H9 (cell line): Measurements from ENCODE around the gene CHGA. TPM values are rescaled to one million over a fixed set of nuclear protein-coding genes. Genes with fewer than 3 reads are reported as not detected.

Experiments
- DNase-seq: peaks from one replicate; pipeline ENCODE4 v3.0.0-alpha.2; 2017
- H2AFZ ChIP-seq: one replicate; pipeline ENCODE4 v1.6.1; 2013; ENCODE audit warnings: mild to moderate bottlenecking, low read length, control low read depth, moderate library complexity
- H2AK5ac ChIP-seq: 2 replicates; pipeline ENCODE4 v1.6.1; 2013; ENCODE audit warnings: low read length, control low read depth, mixed read lengths; ENCODE audit not compliant: insufficient read length
- H2BK120ac ChIP-seq: one replicate; pipeline ENCODE4 v1.6.1; 2013; ENCODE audit warnings: low read depth, mild to moderate bottlenecking, low read length, control low read depth, inconsistent platforms; ENCODE audit not compliant: poor library complexity, severe bottlenecking
- H2BK12ac ChIP-seq: 2 replicates; pipeline ENCODE4 v1.6.1; 2013; ENCODE audit warnings: low read length, control low read depth, mixed read lengths, low read depth; ENCODE audit not compliant: insufficient read length
- H2BK15ac ChIP-seq: 2 replicates; pipeline ENCODE4 v1.6.1; 2013; ENCODE audit warnings: low read depth, low read length, control low read depth
- H2BK20ac ChIP-seq: one replicate; pipeline ENCODE4 v1.6.1; 2013; ENCODE audit warnings: low read depth, mild to moderate bottlenecking, low read length, control low read depth, inconsistent platforms; ENCODE audit not compliant: poor library complexity, severe bottlenecking
- H2BK5ac ChIP-seq: 2 replicates; pipeline ENCODE4 v1.6.1; 2013; ENCODE audit warnings: low read length, control low read depth, mixed read lengths; ENCODE audit not compliant: insufficient read length
- H3K14ac ChIP-seq: 2 replicates; pipeline ENCODE4 v1.6.1; 2013; ENCODE audit warnings: low read length, control low read depth; ENCODE audit not compliant: insufficient read depth
- H3K18ac ChIP-seq: 2 replicates; pipeline ENCODE4 v1.6.1; 2013; ENCODE audit warnings: low read depth, mild to moderate bottlenecking, mixed read lengths, low read length, control low read depth; ENCODE audit not compliant: insufficient read length
- H3K23ac ChIP-seq: 2 replicates; pipeline ENCODE4 v1.6.1; 2013; ENCODE audit warnings: low read length, control low read depth, mixed read lengths, low read depth; ENCODE audit not compliant: insufficient read length
- H3K23me2 ChIP-seq: 2 replicates; pipeline ENCODE4 v1.6.1; 2013; ENCODE audit warnings: low read depth, mild to moderate bottlenecking, mixed read lengths, low read length, control low read depth; ENCODE audit not compliant: insufficient read length, poor library complexity, severe bottlenecking
- H3K27ac ChIP-seq: 2 replicates; pipeline ENCODE4 v1.5.1; 2013; ENCODE audit warnings: low read length, control low read depth, mixed read lengths, low read depth; ENCODE audit not compliant: insufficient read length
- H3K27me3 ChIP-seq: 2 replicates; pipeline ENCODE4 v1.6.1; 2013; ENCODE audit warnings: low read length, control low read depth, inconsistent platforms; ENCODE audit not compliant: insufficient read depth
- H3K4ac ChIP-seq: 2 replicates; pipeline ENCODE4 v1.6.1; 2013; ENCODE audit warnings: low read depth, mild to moderate bottlenecking, control low read depth, inconsistent platforms, low read length, moderate library complexity
- H3K4me1 ChIP-seq: 2 replicates; pipeline ENCODE4 v1.6.1; 2013; ENCODE audit warnings: low read length, control low read depth, inconsistent platforms; ENCODE audit not compliant: insufficient read depth
- H3K4me2 ChIP-seq: 2 replicates; pipeline ENCODE4 v1.6.1; 2013; ENCODE audit warnings: low read length, control low read depth, mixed read lengths; ENCODE audit not compliant: insufficient read length, insufficient read depth
- H3K56ac ChIP-seq: 2 replicates; pipeline ENCODE4 v1.6.1; 2013; ENCODE audit warnings: low read depth, mild to moderate bottlenecking, mixed read lengths, low read length, control low read depth; ENCODE audit not compliant: insufficient read length
- H3K79me1 ChIP-seq: 2 replicates; pipeline ENCODE4 v1.6.1; 2013; ENCODE audit warnings: low read depth, mild to moderate bottlenecking, moderate library complexity, low read length, control low read depth, inconsistent platforms; ENCODE audit not compliant: insufficient read depth, poor library complexity, severe bottlenecking
- H3K79me2 ChIP-seq: 2 replicates; pipeline ENCODE4 v1.6.1; 2013; ENCODE audit warnings: low read length, control low read depth, inconsistent platforms; ENCODE audit not compliant: insufficient read depth
- H3K9ac ChIP-seq: 2 replicates; pipeline ENCODE4 v1.6.1; 2013; ENCODE audit warnings: low read length, control low read depth, mixed read lengths; ENCODE audit not compliant: insufficient read length; ENCODE audit errors: extremely low read depth
- H3K9me3 ChIP-seq: one replicate; pipeline ENCODE4 v1.6.1; 2013; ENCODE audit warnings: low read depth, low read length, inconsistent platforms; ENCODE audit not compliant: control insufficient read depth
- H3T11ph ChIP-seq: one replicate; pipeline ENCODE4 v1.6.1; 2013; ENCODE audit warnings: mild to moderate bottlenecking, low read length, control low read depth, inconsistent platforms
- H4K20me1 ChIP-seq: one replicate; pipeline ENCODE4 v1.6.1; 2013; ENCODE audit not compliant: control insufficient read depth, insufficient read length, insufficient read depth
- H4K5ac ChIP-seq: 2 replicates; pipeline ENCODE4 v1.6.1; 2013; ENCODE audit warnings: low read depth, mild to moderate bottlenecking, mixed read lengths, low read length, control low read depth; ENCODE audit not compliant: insufficient read length
- H4K8ac ChIP-seq: replicated peaks from 2 replicates; pipeline ENCODE4 v1.6.1; 2013; ENCODE audit warnings: low read length, control low read depth, mixed read lengths, low read depth; ENCODE audit not compliant: insufficient read length
- H4K91ac ChIP-seq: 2 replicates; pipeline ENCODE4 v1.6.1; 2013; ENCODE audit warnings: low read depth, mild to moderate bottlenecking, moderate library complexity, mixed read lengths, low read length, control low read depth; ENCODE audit not compliant: insufficient read length
- H3K27ac Mint-ChIP-seq, 3 experiments: 2 replicates in 2 of 3; 3 replicates in 1 of 3; pipeline ENCODE4 v1.8.0; 2020 to 2021; ENCODE audit warnings: mixed read lengths in 3 of 3, mild to moderate bottlenecking in 1 of 3, moderate library complexity in 1 of 3
- H3K27me3 Mint-ChIP-seq: 2 replicates; pipeline ENCODE4 v1.8.0; 2021; ENCODE audit warnings: low read depth, mild to moderate bottlenecking, moderate library complexity, mixed read lengths
- H3K36me3 Mint-ChIP-seq, 3 experiments: 2 replicates in 2 of 3; 3 replicates in 1 of 3; pipeline ENCODE4 v1.8.0; 2020 to 2021; ENCODE audit warnings: low read depth in 3 of 3, mixed read lengths in 3 of 3; ENCODE audit not compliant: insufficient read depth in 1 of 3
- H3K4me1 Mint-ChIP-seq, 2 experiments: 2 replicates each; pipeline ENCODE4 v1.8.0; 2020; ENCODE audit warnings: mixed read lengths in 2 of 2
- H3K4me3 Mint-ChIP-seq, 2 experiments: 2 replicates in 1 of 2; 3 replicates in 1 of 2; pipeline ENCODE4 v1.8.0; 2020 to 2021; ENCODE audit warnings: mild to moderate bottlenecking in 2 of 2, mixed read lengths in 2 of 2, moderate library complexity in 1 of 2
- H3K9me3 Mint-ChIP-seq, 2 experiments: 2 replicates in 1 of 2; 3 replicates in 1 of 2; pipeline ENCODE4 v1.8.0; 2020; ENCODE audit warnings: mild to moderate bottlenecking in 2 of 2, mixed read lengths in 2 of 2, moderate library complexity in 1 of 2
- CTCF ChIP-seq: fragments of 200-600 bp; sonication (generic); conservative IDR thresholded peaks from 3 replicates; pipeline ENCODE4 v1.8.0; 2021; ENCODE audit warnings: antibody characterized with exemption, mild to moderate bottlenecking
- WGBS: extraction: QIAGEN DNeasy Blood & Tissue Kit; methylation state at CpG from one replicate; pipeline ENCODE4 v1.1.7; 2013; ENCODE audit warnings: missing lambda C conversion rate, low lambda C conversion rate, mixed read lengths; ENCODE audit not compliant: insufficient read length; ENCODE audit errors: extremely low coverage; 5-methylcytosine and 5-hydroxymethylcytosine counted together
- total RNA-seq: library from RNA; stranded (reverse); gene quantifications from 2 replicates; pipeline ENCODE4 v1.2.1, GENCODE V29; 2021

The CHGA gene
- total RNA-seq, 1 experiment from 2014 or later = 6.7 TPM

DNA sequence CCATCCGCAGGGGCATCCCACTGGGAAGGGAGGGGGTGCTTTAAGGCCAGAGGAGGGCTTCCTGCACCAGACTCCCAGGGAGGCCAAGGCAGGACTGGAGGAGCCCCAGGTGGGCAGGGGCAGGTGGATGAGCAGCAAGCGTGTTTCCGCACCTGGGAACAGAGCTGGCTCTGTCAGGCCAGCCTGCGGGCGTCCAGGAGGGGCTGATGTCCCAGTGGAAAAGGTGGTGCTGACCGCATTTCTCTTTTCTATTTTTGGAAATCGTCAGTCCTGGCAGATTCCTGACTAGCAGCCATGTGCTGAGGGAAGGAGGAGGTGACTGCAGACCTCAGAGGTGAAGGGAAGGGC lies 27.2 kb downstream of the CHGA start:
- Histone ChIP-seq H2BK5ac (no peak overlapping the region), H2AK5ac (no peak overlapping the region), H4K20me1 (no peaks in the 10 kb centered on the region), H3K18ac (no peak overlapping the region), H2BK12ac (no peak overlapping the region), H4K91ac (no peak overlapping the region), H2BK15ac (no peak overlapping the region), H3K23ac (no peak overlapping the region), H3K79me1 (no peaks in the 10 kb centered on the region), H3K9ac (no peak overlapping the region), H3K27me3 (no peaks in the 10 kb centered on the region), H2BK20ac (no peak overlapping the region), H3K14ac (no peak overlapping the region), H3K23me2 (no peaks in the 10 kb centered on the region), H3K56ac (no peak overlapping the region), H3T11ph (no peak overlapping the region), H3K79me2 (no peaks in the 10 kb centered on the region), H3K4me2 (no peak overlapping the region), H3K4ac (no peak overlapping the region), H4K8ac (no peak overlapping the region), H3K9me3 (no peaks in the 10 kb centered on the region), H3K4me1 (no peaks in the 10 kb centered on the region), H3K27ac (no peak overlapping the region), H2AFZ (no peak overlapping the region), H2BK120ac (no peak overlapping the region), H4K5ac (no peak overlapping the region)
- Mint-ChIP-seq H3K9me3 (no peaks in the 10 kb centered on the region; a peak in 1 of 5 replicates), H3K4me1 (peaks cover 5 to 6% of the 10 kb centered on the region in 2 experiments), H3K4me3 (no peak overlapping the region), H3K27me3 (no peaks in the 10 kb centered on the region), H3K27ac (no peak overlapping the region), H3K36me3 (peaks cover 17 to 37% (median 32%) of the 10 kb centered on the region in 3 experiments)
- no peak for DNase-seq
- no peak for TF ChIP-seq CTCF
- no CpG with 5 or more reads among the region's 7 CpGs for WGBS
